HG02623 (cell line): ENCODE results near the gene CIPC.

Experiments
- ATAC-seq: cut with Tn5 transposase; IDR thresholded peaks from one replicate; pipeline ENCODE4 v1.9.1; 2021; ENCODE audit warnings: moderate library complexity; ENCODE audit not compliant: unreplicated experiment

The CIPC gene, protein sequence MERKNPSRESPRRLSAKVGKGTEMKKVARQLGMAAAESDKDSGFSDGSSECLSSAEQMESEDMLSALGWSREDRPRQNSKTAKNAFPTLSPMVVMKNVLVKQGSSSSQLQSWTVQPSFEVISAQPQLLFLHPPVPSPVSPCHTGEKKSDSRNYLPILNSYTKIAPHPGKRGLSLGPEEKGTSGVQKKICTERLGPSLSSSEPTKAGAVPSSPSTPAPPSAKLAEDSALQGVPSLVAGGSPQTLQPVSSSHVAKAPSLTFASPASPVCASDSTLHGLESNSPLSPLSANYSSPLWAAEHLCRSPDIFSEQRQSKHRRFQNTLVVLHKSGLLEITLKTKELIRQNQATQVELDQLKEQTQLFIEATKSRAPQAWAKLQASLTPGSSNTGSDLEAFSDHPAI

DNA sequence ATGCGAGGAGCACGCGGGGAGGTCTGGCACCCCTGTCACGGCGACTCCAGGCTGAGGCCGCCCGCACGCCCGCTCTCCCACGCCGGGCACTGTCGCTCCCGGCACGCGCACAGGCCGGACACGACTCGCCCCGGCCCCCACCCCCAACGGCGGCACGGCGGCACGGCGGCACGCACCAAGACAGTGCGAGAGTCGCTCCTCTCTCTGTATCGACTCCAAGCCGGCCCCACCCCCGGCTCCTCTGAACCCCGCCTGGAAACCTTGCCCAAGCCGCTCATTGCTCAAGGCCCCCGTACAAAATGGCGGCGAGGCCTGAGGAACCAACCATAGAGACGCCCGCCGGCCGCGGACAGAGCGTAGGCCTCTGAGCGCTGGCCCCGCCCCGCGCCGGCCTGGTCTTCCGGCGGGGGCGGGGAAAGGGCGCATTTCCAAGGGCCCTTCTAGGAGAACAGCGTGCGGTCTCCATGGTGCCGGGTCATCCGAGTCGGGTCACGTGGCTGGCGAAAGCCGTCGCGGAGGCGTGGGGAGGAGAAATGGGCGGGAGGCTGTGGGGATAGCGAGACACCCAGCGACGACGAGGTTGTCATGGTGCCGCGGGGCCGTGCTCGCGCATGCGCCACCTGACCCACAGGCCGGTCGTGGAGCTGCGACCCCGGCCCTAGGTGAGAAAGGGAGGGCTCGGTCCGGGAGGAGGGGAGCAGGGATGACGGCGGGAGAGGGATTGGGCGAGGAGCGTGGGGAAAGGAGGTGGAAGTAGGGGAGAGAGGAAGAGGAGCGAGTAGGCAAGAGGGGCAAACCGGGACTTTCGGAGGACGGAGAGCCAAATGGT, at the start of gene CIPC:
CIPC (plus strand) TSS at position 559 of the 829 bp plus-strand sequence. CDS start 7,451 bp downstream, outside the sequence.
- peak; percentile 87 for ATAC-seq

GRCh38 chr14:77051116-77051515, 46.9 kb upstream of the CIPC start:
- no peak for ATAC-seq

- ATAC-seq = no peak
These were observed 45.6 kb upstream of the CIPC start for GRCh38 chr14:77052281-77053044.

GRCh38 chr14:77053046-77053841, 44.8 kb upstream of the CIPC start:
- ATAC-seq = no peak

GRCh38 chr14:77055306-77055705, 42.8 kb upstream of the CIPC start:
- ATAC-seq = no peak

DNA sequence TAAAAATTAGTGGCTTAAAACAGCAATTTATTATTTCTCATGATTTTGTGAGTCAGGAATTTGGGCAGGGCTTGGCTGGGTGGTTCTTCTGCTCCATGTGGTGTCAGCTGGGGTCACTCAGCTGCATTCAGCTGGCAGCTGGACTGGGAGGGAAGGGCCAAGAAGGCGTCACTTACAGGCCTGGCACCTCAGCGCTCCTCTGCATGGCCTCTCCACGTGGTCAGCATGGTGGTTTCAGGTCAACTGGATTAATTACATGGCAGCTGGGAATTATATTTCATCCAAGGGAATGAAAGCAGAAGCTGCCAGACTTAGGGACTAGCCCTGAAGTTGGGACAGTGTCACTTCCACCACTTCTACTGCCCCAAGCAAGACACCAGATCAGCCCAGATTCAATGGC, 42.1 kb upstream of the CIPC start:
- no peak for ATAC-seq

GRCh38 chr14:77058117-77058516, 39.9 kb upstream of the CIPC start:
- no peak for ATAC-seq

DNA sequence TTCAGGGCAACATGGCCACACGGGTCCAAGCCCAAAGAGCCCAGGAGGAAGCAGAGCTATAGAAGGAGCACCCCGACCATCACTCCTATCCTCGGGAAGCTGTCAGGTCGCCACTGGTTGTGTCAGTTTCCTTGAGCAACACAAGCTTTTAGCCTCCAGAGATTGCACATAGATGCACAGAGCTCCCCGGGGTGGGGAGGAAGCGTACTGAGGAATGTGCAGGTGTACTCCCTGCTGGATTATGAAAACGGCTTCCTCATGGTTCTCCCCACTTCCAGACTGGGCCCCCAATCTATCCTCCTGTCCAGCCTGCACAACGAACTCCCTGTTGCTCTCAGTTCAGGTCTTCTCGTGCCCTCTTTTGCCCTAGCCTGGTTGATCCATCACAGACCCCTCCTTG, 39.3 kb upstream of the CIPC start:
- no peak for ATAC-seq

GRCh38 chr14:77059276-77059915, 38.7 kb upstream of the CIPC start:
- ATAC-seq = no peak

DNA sequence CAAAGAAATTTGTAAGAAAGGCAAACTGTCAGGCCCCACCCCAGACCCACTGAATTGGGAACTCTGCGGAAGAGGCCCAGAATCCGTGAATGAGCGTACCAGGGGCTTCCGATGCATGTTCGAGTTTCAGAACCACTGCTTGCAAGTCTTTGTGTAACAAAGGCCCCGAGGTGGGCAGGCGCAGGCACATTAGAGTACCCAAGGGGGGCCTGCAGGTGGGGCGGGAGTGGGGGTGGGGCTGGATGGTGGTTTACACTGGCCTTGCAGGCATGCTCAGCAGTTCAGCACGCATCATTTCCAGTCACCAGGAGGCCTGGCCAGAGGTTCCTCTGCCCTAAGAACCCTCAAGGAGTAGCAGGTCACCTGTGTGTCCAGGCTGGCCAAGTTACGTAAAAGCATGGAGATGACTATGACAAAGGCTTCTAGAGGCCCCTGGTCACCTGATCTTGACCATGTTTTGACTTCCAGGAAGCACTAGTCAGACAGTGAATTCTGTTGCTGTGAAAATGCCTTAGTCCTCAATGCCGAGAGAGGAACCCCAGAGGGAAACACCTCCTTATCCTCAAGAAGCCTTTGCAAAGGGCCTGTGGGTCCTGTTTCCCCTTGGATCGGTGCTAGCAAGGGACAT, 36.3 kb upstream of the CIPC start:
- ATAC-seq = no peak

- ATAC-seq = no peak
These were observed 35.8 kb upstream of the CIPC start for GRCh38 chr14:77062261-77062660.

DNA sequence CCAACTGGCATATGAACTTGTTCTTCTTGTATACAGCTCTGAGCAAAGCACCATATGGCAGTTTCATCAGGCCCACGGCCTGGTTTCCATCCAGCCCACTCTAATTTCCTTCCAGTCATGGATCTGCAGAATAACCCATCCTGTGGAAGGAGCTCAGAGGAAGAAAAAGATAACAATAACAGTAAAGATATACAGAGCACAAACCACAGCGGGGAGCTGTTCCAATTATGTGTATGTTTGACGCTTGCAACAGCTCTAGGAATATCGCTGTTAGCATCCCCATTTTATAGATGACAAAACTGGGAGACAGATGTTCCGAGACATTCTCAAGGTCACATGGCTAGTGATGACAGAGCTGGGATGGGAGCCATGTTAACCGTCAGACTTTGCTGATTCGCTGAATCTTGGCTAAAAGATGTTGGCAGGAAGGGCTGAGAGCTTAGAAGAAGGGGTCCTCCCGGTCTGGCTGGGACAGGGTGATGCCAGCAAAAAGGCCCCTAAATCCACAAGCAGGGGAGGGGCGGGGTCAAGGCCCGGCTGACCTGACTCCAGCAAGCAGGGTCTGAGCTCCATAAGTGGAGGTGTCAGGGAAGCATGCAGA, 34.4 kb upstream of the CIPC start:
- no peak for ATAC-seq

GRCh38 chr14:77064521-77065178, 33.4 kb upstream of the CIPC start:
- ATAC-seq = no peak

- no peak for ATAC-seq
These were observed 32.0 kb upstream of the CIPC start for GRCh38 chr14:77065851-77066577.

- ATAC-seq = no peak
These were observed 31.4 kb upstream of the CIPC start for GRCh38 chr14:77066578-77067172.

- no peak for ATAC-seq
These were observed 30.2 kb upstream of the CIPC start for GRCh38 chr14:77067632-77068516.
